ENCODE data around the gene UAP1L1.

- no peak for TF ChIP-seq POLR2A (IDR thresholded peaks at IDR 0.05)
- TF ChIP-seq, protein P1, sequence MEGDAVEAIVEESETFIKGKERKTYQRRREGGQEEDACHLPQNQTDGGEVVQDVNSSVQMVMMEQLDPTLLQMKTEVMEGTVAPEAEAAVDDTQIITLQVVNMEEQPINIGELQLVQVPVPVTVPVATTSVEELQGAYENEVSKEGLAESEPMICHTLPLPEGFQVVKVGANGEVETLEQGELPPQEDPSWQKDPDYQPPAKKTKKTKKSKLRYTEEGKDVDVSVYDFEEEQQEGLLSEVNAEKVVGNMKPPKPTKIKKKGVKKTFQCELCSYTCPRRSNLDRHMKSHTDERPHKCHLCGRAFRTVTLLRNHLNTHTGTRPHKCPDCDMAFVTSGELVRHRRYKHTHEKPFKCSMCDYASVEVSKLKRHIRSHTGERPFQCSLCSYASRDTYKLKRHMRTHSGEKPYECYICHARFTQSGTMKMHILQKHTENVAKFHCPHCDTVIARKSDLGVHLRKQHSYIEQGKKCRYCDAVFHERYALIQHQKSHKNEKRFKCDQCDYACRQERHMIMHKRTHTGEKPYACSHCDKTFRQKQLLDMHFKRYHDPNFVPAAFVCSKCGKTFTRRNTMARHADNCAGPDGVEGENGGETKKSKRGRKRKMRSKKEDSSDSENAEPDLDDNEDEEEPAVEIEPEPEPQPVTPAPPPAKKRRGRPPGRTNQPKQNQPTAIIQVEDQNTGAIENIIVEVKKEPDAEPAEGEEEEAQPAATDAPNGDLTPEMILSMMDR (IDR thresholded peaks at IDR 0.05), result peak; percentile 70 to 80 (median 74)
Observed at GRCh38 chr9:137029058-137029936, 48.0 kb upstream of the UAP1L1 start.
